HepG2 (cell line): ENCODE data around the gene MSRB3. TPM values are rescaled to one million over a fixed set of nuclear protein-coding genes. Genes with fewer than 3 reads are reported as not detected.

Source experiments
- ATAC-seq: fragments of 200-7000 bp; cut with Tn5 transposase; 3 replicates; pipeline ENCODE4 v1.9.1; 2020; ENCODE audit warnings: mild to moderate bottlenecking, moderate library complexity
- BruUV-seq: library from RNA; stranded (reverse); fragments of 400-500 nt; replicated peaks from 2 replicates; lab custom pipeline; 2021; lab: Mats Ljungman, UMichigan
- CTCF ChIA-PET: fragments of 300-600 bp; formaldehyde crosslinking; extraction: SDS; loops from one replicate; lab custom pipeline; 2021; ENCODE audit warnings: low total read pairs, inconsistent platforms, low intra/inter-chr PET ratio; lab: Yijun Ruan, JAX
- POLR2A ChIA-PET: fragments of 350-600 bp; sonication (Branson Sonifier 250); formaldehyde crosslinking; loops from one replicate; lab custom pipeline; 2020; ENCODE audit warnings: antibody characterized with exemption, inconsistent platforms; lab: Yijun Ruan, JAX
- DNase-seq: peaks from one replicate; pipeline ENCODE4 v3.0.0-alpha.2; 2015; ENCODE audit warnings: low spot score
- FAIRE-seq: peaks from 3 replicates; lab custom pipeline; 2011; peaks lifted over from hg19 to GRCh38; lab: Jason Lieb, UNC
- H2AFZ ChIP-seq: one replicate; pipeline ENCODE4 v1.6.1; 2011; ENCODE audit warnings: low read length, inconsistent platforms
- H3K27ac ChIP-seq: fragments of 300-600 bp; 3 replicates; pipeline ENCODE4 v1.8.0; 2011; ENCODE audit warnings: mixed run types, mild to moderate bottlenecking, mixed read lengths, low read length, inconsistent platforms; ENCODE audit not compliant: insufficient read depth; ENCODE audit errors: extremely low read length
- H3K27me3 ChIP-seq, 2 experiments: fragments of 200-600 bp in 1 of 2; 2 replicates in 1 of 2; 3 replicates in 1 of 2; pipeline versions ENCODE4 v1.6.0 to v1.8.0; 2011; ENCODE audit warnings: low read length in 2 of 2, mild to moderate bottlenecking in 2 of 2, moderate library complexity in 2 of 2, inconsistent platforms in 1 of 2; ENCODE audit not compliant: insufficient read depth in 2 of 2, control insufficient read depth in 1 of 2
- H3K36me3 ChIP-seq, 2 experiments: fragments of 200-600 bp in 1 of 2; replicated peaks in 1 of 2; 2 replicates in 1 of 2; 3 replicates in 1 of 2; pipeline versions ENCODE4 v1.5.1 to v1.8.0; 2011; ENCODE audit warnings: low read length in 2 of 2, inconsistent platforms in 1 of 2; ENCODE audit not compliant: insufficient read depth in 2 of 2, control insufficient read depth in 1 of 2
- H3K4me1 ChIP-seq: 2 replicates; pipeline ENCODE4 v1.5.1; 2012; ENCODE audit warnings: low read length, inconsistent platforms; ENCODE audit not compliant: insufficient read depth
- H3K4me2 ChIP-seq: 2 replicates; pipeline ENCODE4 v1.6.0; 2011; ENCODE audit warnings: low read depth, low read length, inconsistent platforms
- H3K4me3 ChIP-seq, 3 experiments: fragments of 200-600 bp in 1 of 3; sonication (generic), shearing (Covaris generic) in 1 of 3; replicated peaks in 1 of 3; 2 replicates each; pipeline ENCODE4 v1.5.1; 2011 to 2016; ENCODE audit warnings: low read length in 3 of 3, inconsistent platforms in 2 of 3, low read depth in 2 of 3, mild to moderate bottlenecking in 2 of 3, control low read depth in 1 of 3, mixed read lengths in 1 of 3; ENCODE audit not compliant: insufficient read depth in 1 of 3
- H3K79me2 ChIP-seq: one replicate; pipeline ENCODE4 v1.6.1; 2011; ENCODE audit warnings: low read length, inconsistent platforms; ENCODE audit not compliant: insufficient read depth
- H3K9ac ChIP-seq: 2 replicates; pipeline ENCODE4 v1.6.0; 2011; ENCODE audit warnings: mild to moderate bottlenecking, low read depth, low read length, inconsistent platforms; ENCODE audit not compliant: insufficient read depth
- H3K9me3 ChIP-seq: 2 replicates; pipeline ENCODE4 v1.5.1; 2012; ENCODE audit warnings: mild to moderate bottlenecking, low read length
- H4K20me1 ChIP-seq: 2 replicates; pipeline ENCODE4 v1.6.0; 2011; ENCODE audit warnings: inconsistent platforms, mild to moderate bottlenecking, low read length, moderate library complexity; ENCODE audit not compliant: insufficient read depth
- ISL2 ChIP-seq: sonication (generic); formaldehyde crosslinking; IDR thresholded peaks from 2 replicates; pipeline ENCODE4 v1.5.0; 2020; ENCODE audit warnings: missing genetic modification reagents
- PAWR ChIP-seq: sonication (generic); formaldehyde crosslinking; IDR thresholded peaks from 2 replicates; pipeline ENCODE4 v1.4.0; 2020; ENCODE audit warnings: missing genetic modification reagents, mild to moderate bottlenecking, borderline replicate concordance
- TBX3 ChIP-seq: fragments of 450-650 bp; IDR thresholded peaks from 2 replicates; pipeline ENCODE4 v1.6.1; 2017; ENCODE audit warnings: antibody characterized with exemption, mild to moderate bottlenecking, inconsistent platforms, borderline replicate concordance
- TCF12 ChIP-seq, 2 experiments: fragments of 450-650 bp in 1 of 2; sonication (generic) in 1 of 2; formaldehyde crosslinking in 1 of 2; IDR thresholded peaks; 2 replicates each; pipeline versions ENCODE4 v1.6.1 to v1.8.0; 2017 to 2022; ENCODE audit warnings: antibody characterized with exemption in 1 of 2, mild to moderate bottlenecking in 1 of 2, missing genetic modification reagents in 1 of 2, moderate library complexity in 1 of 2
- ZHX2 ChIP-seq, 2 experiments: sonication (generic) in 1 of 2; formaldehyde crosslinking in 1 of 2; IDR thresholded peaks; 2 replicates each; pipeline versions ENCODE4 v1.6.1 to v1.9.0; 2014 to 2022; ENCODE audit warnings: antibody characterized with exemption in 1 of 2, borderline replicate concordance in 1 of 2, inconsistent platforms in 1 of 2, low read depth in 1 of 2, missing genetic modification reagents in 1 of 2
- ZNF232 ChIP-seq: sonication (generic); formaldehyde crosslinking; IDR thresholded peaks from 2 replicates; pipeline ENCODE4 v1.4.0; 2020; ENCODE audit warnings: missing genetic modification reagents, borderline replicate concordance
- WGBS: methylation state at CpG from one replicate; pipeline ENCODE4 v1.1.6; 2017; ENCODE audit warnings: low lambda C conversion rate; 5-methylcytosine and 5-hydroxymethylcytosine counted together
- in situ Hi-C: cut with HindIII; loops from 2 replicates; pipeline ENCODE4 v1.10.0; 2017; ENCODE audit warnings: low pct_unique_long_range_greater_than_20kb; ENCODE audit not compliant: extremely low pct_ligation_motif_present
- intact Hi-C: fragments of 100-400 bp; cut with micrococcal nuclease; formaldehyde crosslinking; loops from one replicate; pipeline ENCODE4 v1.10.0; 2022; ENCODE audit not compliant: unreplicated experiment
- polyA plus RNA-seq, 8 experiments: library from polyadenylated mRNA; depleted of rRNA in 3 of 8; stranded (reverse) in 7 of 8; unstranded in 1 of 8; fragments of >200 nt; fragmentation: Illumina TruSeq in 4 of 8; extraction: Trizol in 4 of 8; gene quantifications; 2 replicates each; pipeline versions ENCODE4 v1.2.1 to v1.2.3, GENCODE V29; 2011 to 2016; ENCODE audit warnings: low read depth in 4 of 8, missing spikeins in 1 of 8, mixed read lengths in 1 of 8; ENCODE audit not compliant: insufficient read depth in 1 of 8
- total RNA-seq, 5 experiments: library from RNA; depleted of rRNA; stranded (reverse); fragments of >200 nt; fragmentation: Illumina TruSeq; extraction: Trizol; gene quantifications; 2 replicates each; pipeline ENCODE4 v1.2.3, GENCODE V29; 2016; ENCODE audit warnings: low read depth in 1 of 5

The MSRB3 gene
- total and polyA plus RNA-seq, 2 of the 13 experiments (the other 11 are each of a cell fraction or from before 2014, with no cell fraction given): 1.5 to 1.9 TPM

GRCh38 chr12:65463082-65463481, 184.6 kb downstream of the MSRB3 start:
- WGBS: 57% methylated on average over 9 of the region's 9 CpGs
- Histone ChIP-seq H2AFZ (no peak overlapping the region), H3K27ac (no peak overlapping the region), H4K20me1 (no peaks in the 10 kb centered on the region), H3K4me2 (no peak overlapping the region), H3K9me3 (no peaks in the 10 kb centered on the region), H3K79me2 (no peaks in the 10 kb centered on the region), H3K9ac (no peak overlapping the region), H3K27me3 (no peaks in the 10 kb centered on the region), H3K36me3 (no peaks in the 10 kb centered on the region), H3K4me3 (no peak overlapping the region), H3K4me1 (no peaks in the 10 kb centered on the region)
- FAIRE-seq (no peak), ATAC-seq (no peak), DNase-seq (no peak)
- in situ Hi-C loops (no loop called here), intact Hi-C loops (no loop called here)
- ChIA-PET CTCF (no interaction called here), POLR2A (no interaction called here)
- TF ChIP-seq PAWR (no peak), ZHX2 (IDR thresholded peaks at IDR 0.05; ENCODE audit: low read depth) (no peak), ZHX2 (CRISPR knock-in tag; IDR thresholded peaks at IDR 0.05; ENCODE audit: borderline replicate concordance) (no peak), TCF12 (IDR thresholded peaks at IDR 0.05) (no peak), TCF12 (CRISPR knock-in tag; IDR thresholded peaks at IDR 0.05) (no peak), ISL2 (CRISPR knock-in tag) (no peak), TBX3 (no peak), ZNF232 (no peak)
- no TSS peak for BruUV-seq
